ENCODE data around the gene POPDC2. TPM values are rescaled to one million over a fixed set of nuclear protein-coding genes. Genes with fewer than 3 reads are reported as not detected.

Gene POPDC2
- total and polyA plus RNA-seq, 2 of the 4 experiments (the other 2 are of a cell fraction), result under 0.01 to 0.29 TPM

- Histone ChIP-seq H2BK20ac (ENCODE audit: low read depth, low read length) (peak overlapping the region; percentile 96), H3K9me1 (ENCODE audit: insufficient read depth, low read length) (no peaks in the 10 kb centered on the region; the same call in 1 of the 2 replicates), H2AFZ (replicated peaks; ENCODE audit: low read length, poor library complexity) (peak overlapping the region; percentile 78), H3K9me3 (ENCODE audit: control insufficient read depth, insufficient read depth, low read length) (no peaks in the 10 kb centered on the region), H3K9ac (ENCODE audit: low read depth, low read length) (no peak overlapping the region), H2BK5ac (ENCODE audit: low read depth, low read length, poor library complexity, severe bottlenecking) (no peak overlapping the region), H2AK9ac (replicated peaks; ENCODE audit: low read depth, low read length, poor library complexity) (no peak overlapping the region), H3K4me1 (ENCODE audit: control insufficient read depth, insufficient read depth, low read length) (peaks cover 10% of the 10 kb centered on the region), H3K14ac (replicated peaks; ENCODE audit: low read depth, low read length) (peak overlapping the region; percentile 86), H4K20me1 (ENCODE audit: insufficient read depth, low read length) (no peaks in the 10 kb centered on the region), H3K27me3 (ENCODE audit: control insufficient read depth, insufficient read depth, low read length) (peaks cover 4% of the 10 kb centered on the region; the same call in 1 of the 2 replicates), H3K79me1 (ENCODE audit: low read depth in 1 of 2, low read length in 2 of 2) (no peaks in the 10 kb centered on the region), H4K5ac (ENCODE audit: low read depth, low read length) (peak overlapping the region; percentile 93), H3K4me2 (ENCODE audit: low read depth, low read length) (no peak overlapping the region), H2BK15ac (ENCODE audit: low read depth, low read length) (peak overlapping the region; percentile 27; the same call in 1 of the 3 replicates), H3K27ac (ENCODE audit: insufficient read depth, low read length) (no peak overlapping the region; the same call in 1 of the 2 replicates), H2AK5ac (ENCODE audit: low read depth, low read length) (no peak overlapping the region), H3K18ac (ENCODE audit: low read depth, low read length) (peak overlapping the region; percentile 84), H2BK120ac (ENCODE audit: low read depth, low read length) (peak overlapping the region; percentile 84), H3K36me3 (ENCODE audit: control insufficient read depth, insufficient read depth, low read length) (no peaks in the 10 kb centered on the region), H3K23ac (ENCODE audit: low read depth, low read length) (peak overlapping the region; percentile 79; the same call in 1 of the 2 replicates), H3K4ac (ENCODE audit: low read depth, low read length) (peak overlapping the region; percentile 93), H4K91ac (ENCODE audit: insufficient read depth, low read depth, low read length) (peak overlapping the region; percentile 88), H3K4me3 (ENCODE audit: insufficient read depth, low read depth, low read length) (no peak overlapping the region), H3K56ac (ENCODE audit: extremely low read depth, insufficient read depth, low read length) (no peak overlapping the region), H4K8ac (ENCODE audit: low read depth in 2 of 2, low read length in 2 of 2) (peak overlapping the region; percentile 18 to 84; a peak in 3 of 4 replicates)
- no TSS peak for BruUV-seq (replicated peaks)
- CTCF ChIA-PET, result interaction anchor here (0.6 to 0.7 kb wide), 3 partner anchors 21 to 175 kb away, joined by 3 to 4 read pairs (median 3); no protein-coding TSS in a partner anchor
- DNase-seq (no peak), ATAC-seq (ENCODE audit: low read depth) (peak; percentile 12)
- 100% methylated on average over 1 of the region's 7 CpGs; no CpG with 5 or more reads in 1 of the 2 experiments for WGBS, 2 experiments (ENCODE audit: extremely low coverage in 2 of 2, insufficient read length in 1 of 2)
- dilution Hi-C loops (cut with HindIII; ENCODE audit: low sequenced_read_pairs, unreplicated experiment), result no loop called here
- TF ChIP-seq, protein P1, sequence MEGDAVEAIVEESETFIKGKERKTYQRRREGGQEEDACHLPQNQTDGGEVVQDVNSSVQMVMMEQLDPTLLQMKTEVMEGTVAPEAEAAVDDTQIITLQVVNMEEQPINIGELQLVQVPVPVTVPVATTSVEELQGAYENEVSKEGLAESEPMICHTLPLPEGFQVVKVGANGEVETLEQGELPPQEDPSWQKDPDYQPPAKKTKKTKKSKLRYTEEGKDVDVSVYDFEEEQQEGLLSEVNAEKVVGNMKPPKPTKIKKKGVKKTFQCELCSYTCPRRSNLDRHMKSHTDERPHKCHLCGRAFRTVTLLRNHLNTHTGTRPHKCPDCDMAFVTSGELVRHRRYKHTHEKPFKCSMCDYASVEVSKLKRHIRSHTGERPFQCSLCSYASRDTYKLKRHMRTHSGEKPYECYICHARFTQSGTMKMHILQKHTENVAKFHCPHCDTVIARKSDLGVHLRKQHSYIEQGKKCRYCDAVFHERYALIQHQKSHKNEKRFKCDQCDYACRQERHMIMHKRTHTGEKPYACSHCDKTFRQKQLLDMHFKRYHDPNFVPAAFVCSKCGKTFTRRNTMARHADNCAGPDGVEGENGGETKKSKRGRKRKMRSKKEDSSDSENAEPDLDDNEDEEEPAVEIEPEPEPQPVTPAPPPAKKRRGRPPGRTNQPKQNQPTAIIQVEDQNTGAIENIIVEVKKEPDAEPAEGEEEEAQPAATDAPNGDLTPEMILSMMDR (conservative IDR thresholded peaks at IDR 0.05; ENCODE audit: low read depth, low read length), result no peak
- TF ChIP-seq MAZ (IDR thresholded peaks at IDR 0.05; ENCODE audit: borderline replicate concordance, low read depth, low read length), result no peak
- no peak for TF ChIP-seq POLR2A (IDR thresholded peaks at IDR 0.05; ENCODE audit: low read depth, low read length)
- no peak for TF ChIP-seq MXI1 (IDR thresholded peaks at IDR 0.05; ENCODE audit: borderline replicate concordance, low read depth, low read length)
- TF ChIP-seq USF2 (IDR thresholded peaks at IDR 0.05; ENCODE audit: low read depth, low read length), result no peak
- no peak for TF ChIP-seq CHD1 (IDR thresholded peaks at IDR 0.05; ENCODE audit: low read depth, low read length)
- no peak for TF ChIP-seq NFE2L2 (IDR thresholded peaks at IDR 0.05; ENCODE audit: low read depth, low read length)
- TF ChIP-seq RCOR1 (IDR thresholded peaks at IDR 0.05; ENCODE audit: insufficient replicate concordance, low read length), result no peak
- TF ChIP-seq MAFK (IDR thresholded peaks at IDR 0.05; ENCODE audit: low read depth, low read length), result no peak
- TF ChIP-seq, protein P2, sequence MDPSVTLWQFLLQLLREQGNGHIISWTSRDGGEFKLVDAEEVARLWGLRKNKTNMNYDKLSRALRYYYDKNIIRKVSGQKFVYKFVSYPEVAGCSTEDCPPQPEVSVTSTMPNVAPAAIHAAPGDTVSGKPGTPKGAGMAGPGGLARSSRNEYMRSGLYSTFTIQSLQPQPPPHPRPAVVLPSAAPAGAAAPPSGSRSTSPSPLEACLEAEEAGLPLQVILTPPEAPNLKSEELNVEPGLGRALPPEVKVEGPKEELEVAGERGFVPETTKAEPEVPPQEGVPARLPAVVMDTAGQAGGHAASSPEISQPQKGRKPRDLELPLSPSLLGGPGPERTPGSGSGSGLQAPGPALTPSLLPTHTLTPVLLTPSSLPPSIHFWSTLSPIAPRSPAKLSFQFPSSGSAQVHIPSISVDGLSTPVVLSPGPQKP (IDR thresholded peaks at IDR 0.05; ENCODE audit: borderline replicate concordance, low read depth, low read length), result no peak
- no peak for TF ChIP-seq BHLHE40 (IDR thresholded peaks at IDR 0.05; ENCODE audit: low read depth, low read length)
- no peak for TF ChIP-seq CEBPB (IDR thresholded peaks at IDR 0.05; ENCODE audit: low read depth, low read length)
- no peak for TF ChIP-seq FOS (IDR thresholded peaks at IDR 0.05; ENCODE audit: low read depth, low read length)
- TF ChIP-seq SMC3 (IDR thresholded peaks at IDR 0.05; ENCODE audit: low read depth, low read length), result no peak
- no peak for TF ChIP-seq RFX5 (IDR thresholded peaks at IDR 0.05; ENCODE audit: low read depth, low read length)
- TF ChIP-seq RAD21 (IDR thresholded peaks at IDR 0.05; ENCODE audit: low read length), result no peak
- intact Hi-C loops (cut with micrococcal nuclease), result no loop called here
- in situ Hi-C loops (cut with MboI; ENCODE audit: low sequenced_read_pairs), result no loop called here
- POLR2A ChIA-PET (ENCODE audit: unreplicated experiment), result interaction anchor here (0.6 kb wide), 1 partner anchor 572 kb away, joined by 3 read pairs; no protein-coding TSS in a partner anchor
These were observed 29.5 kb downstream of the POPDC2 start for GRCh38 chr3:119630880-119631329.
